NCI-H748 (cell line): ENCODE results near the gene KCTD4.
A peak's percentile ranks its signal among the peaks of the same experiment; 100 is the strongest.
"Not testable (repeated sequence)": the region's sequence is repeated elsewhere in the genome, so short reads cannot be mapped to it uniquely, and the experiment has no call there.

Source experiments
- DNase-seq: peaks from one replicate; lab custom pipeline; 2025; ENCODE audit not compliant: unreplicated experiment; lab: John Stamatoyannopoulos, UW

Gene KCTD4

DNA sequence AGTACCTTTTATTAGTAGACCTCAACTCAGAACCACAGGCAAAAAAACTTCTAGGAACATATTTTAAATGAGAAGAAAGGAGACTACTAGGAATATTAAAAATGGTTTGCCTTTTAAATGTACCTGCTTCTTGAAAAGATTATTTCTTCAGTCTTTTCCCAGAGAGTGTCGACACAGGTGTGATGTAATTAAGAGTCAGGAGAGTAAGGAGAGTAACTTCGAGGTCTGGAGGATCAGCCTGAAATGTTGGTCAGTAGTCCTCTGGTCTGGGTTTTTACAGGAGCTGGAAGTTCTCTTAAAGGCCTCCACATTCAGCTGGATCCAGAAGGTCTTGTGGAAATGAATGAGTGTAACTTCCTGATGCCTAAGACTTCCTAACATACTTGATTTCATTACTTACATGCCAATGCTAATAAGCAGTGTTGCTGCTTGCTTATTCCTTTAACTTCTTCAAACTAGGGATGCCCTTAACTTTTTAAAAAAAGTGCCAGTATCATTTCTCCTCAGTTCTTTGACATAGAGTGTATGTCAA is at the start of gene KCTD4:
Gene KCTD4, minus strand, starts transcription at position 345 of the 532 bp plus-strand sequence. CDS start 6,478 bp downstream, outside the sequence.
- no peak for DNase-seq

- no peak for DNase-seq
These were observed 48.8 kb upstream of the KCTD4 start for GRCh38 chr13:45249662-45250061.

DNA sequence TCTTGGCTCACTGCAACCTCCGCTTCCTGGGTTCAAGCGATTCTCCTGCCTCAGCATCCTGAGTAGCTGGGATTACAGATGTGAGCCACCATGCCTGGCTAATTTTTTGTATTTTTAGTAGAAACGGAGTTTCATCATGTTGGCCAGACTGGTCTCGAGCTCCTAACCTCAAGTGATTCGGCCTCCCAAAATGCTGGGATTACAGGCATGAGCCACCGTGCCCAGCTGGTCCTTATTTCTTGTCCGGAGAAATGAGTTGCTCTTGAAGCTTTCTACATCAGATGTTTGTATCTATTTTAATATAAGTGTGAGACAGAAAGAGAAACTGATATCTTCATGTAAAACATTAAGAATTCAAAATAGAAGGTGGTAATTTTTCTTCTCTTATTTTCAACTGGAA is 43.9 kb upstream of the KCTD4 start:
- not testable (repeated sequence) for DNase-seq

GRCh38 chr13:45243077-45243476 is 42.2 kb upstream of the KCTD4 start:
- DNase-seq, result no peak

DNA sequence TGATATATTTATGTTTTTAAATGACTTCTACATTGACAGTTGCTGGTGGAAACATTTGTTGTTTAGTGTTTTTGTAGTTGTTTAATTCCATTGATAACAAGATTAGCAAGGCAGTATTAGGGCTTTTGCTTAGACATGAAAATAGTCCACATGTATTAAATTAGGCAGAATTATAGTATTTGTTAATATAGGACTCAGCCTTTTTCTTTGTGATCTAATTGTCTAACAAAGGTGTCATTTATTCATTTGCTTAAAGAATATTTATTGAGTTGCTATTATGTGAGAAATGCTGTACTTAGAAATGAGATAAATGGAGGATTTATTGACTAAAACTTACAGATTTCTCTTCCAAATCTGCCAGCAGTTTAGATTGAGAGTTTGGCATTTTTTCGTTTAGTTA is 41.7 kb upstream of the KCTD4 start:
- DNase-seq, result no peak

DNA sequence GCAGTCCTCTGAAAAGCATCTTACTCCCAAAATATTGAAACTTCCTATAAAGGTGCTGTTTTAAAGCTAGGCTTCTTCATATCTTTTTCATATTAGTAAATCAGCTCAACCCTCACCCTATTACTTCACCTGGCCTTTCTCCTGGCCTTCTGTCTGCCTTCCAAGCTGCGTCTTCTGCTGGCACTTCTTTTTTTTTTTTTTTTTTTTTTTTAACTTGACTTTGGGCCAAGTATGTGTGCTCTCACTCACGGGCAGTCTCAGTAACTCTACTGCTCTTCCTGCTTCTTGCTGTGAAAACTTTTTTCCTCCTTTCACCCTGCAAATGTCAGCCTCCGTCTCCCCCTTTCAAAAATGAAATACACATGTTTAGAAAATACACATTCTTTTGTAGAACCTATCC is 41.2 kb upstream of the KCTD4 start:
- DNase-seq, result no peak

- no peak for DNase-seq
These were observed 39.3 kb upstream of the KCTD4 start for GRCh38 chr13:45240143-45240542.

DNA sequence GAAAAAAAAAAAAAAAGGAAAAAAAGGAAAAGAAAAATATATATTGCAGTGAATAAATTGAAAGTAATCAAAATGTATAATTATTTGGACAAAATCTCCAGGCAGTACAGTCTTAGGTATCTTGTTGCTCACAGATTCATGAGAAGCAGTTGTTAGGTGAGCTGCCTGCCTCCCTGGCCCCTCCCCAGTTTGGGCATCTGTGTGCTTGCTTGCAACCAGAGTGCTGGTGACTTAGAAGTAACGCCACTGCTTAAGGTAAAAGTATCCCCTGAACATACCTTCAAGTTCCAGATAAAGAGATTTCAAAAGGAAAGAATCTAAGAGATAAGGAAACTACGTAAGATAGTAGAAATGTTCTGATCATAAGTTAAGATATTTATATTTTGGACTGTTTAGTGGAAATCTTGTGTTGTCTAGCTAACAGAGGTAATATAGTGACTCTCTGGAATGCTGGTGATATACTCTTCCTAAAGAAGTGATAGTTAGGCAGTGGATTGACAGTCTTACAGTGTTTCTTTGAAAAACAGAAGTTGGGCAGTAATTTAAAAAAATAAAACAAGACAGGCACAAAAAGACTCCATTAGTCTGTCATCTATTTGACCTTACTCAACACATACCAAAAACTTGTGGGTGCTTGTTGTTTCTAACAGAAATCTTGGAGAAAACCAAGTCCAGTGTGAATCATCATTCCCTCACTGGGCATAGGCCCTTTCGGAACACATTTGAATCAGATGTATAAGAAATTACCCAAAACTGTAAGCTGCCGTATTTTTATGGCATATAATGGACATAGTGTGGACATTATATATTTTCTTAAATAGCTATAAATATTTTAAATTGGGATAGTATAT is 38.3 kb upstream of the KCTD4 start:
- DNase-seq, result no peak

DNA sequence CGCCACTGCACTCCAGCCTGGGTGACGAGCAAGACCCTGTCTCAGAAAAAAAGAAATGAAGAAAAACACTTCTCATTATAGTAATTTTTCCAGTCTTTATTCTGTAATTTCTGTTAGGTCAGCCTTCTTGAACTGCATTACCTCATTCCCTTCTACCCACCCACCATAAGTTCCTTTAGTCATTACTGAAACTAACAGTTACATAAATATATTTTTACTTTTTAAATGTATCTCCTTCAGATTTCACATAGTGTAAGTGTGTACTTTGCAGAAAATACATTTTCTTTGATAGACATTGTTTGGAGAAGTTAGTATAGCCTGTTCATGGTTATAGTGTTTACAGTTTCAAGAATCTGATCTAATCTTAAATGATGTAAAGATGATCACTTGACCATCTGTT is 31.7 kb upstream of the KCTD4 start:
- DNase-seq, result no peak

DNA sequence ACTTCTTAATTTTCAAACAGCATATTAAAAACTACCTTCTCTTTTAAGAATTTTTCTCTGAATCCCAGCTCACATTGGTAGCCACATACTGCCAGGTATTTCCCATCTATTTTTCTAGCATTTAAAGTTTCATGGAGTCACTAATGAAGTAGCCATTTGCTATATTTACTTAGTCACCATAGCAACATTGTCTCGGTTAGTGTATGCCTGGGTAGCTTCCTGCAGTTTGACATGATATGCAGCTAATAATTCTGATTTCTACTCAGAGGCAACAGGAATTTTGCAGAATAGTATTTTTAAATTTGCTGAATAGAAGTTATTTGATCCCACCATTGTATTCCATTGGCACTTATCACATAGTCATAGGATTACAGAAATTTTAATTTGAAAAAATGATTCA is 30.9 kb upstream of the KCTD4 start:
- peak; percentile 58 for DNase-seq

GRCh38 chr13:45231305-45231704 is 30.5 kb upstream of the KCTD4 start:
- DNase-seq, result peak; percentile 26

GRCh38 chr13:45229172-45229571 is 28.3 kb upstream of the KCTD4 start:
- DNase-seq, result no peak

DNA sequence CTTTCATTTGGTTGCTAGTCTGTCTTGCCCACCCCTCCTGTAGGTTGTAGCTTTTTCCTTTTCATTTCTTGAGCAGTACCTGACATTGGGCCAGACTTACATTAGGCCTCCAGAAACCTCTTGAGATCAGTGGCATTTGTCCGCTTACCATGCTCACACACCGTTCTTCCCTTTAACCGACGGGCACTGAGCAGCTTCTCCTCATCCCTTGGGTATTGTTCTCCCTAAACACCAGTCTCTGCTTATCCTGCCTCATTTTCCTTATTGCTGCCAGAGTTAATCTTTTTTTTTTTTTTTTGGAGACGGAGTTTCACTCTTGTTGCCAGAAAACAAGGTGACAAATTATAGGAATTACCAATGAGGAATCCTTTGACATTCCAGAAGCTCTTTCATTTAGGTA is 27.2 kb upstream of the KCTD4 start:
- DNase-seq, result no peak

DNA sequence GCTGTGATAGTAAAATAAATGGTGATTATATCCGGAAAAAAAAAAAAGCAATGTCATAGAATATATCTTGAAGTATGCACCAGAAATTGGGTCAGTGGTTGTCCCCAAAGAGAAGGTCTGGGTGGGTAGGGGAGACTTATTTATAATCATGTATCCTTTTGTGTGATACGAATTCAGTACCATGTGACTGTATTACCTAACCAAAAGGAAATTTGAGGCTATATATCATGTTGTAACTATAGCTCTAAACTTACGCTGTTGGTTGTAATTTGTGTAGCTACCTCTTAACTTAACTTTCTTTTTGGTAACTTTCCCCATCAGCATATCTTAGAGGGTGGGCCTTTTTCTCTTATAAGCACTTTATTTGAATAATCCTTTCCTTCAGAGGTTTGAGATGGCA is 25.2 kb upstream of the KCTD4 start:
- no peak for DNase-seq

DNA sequence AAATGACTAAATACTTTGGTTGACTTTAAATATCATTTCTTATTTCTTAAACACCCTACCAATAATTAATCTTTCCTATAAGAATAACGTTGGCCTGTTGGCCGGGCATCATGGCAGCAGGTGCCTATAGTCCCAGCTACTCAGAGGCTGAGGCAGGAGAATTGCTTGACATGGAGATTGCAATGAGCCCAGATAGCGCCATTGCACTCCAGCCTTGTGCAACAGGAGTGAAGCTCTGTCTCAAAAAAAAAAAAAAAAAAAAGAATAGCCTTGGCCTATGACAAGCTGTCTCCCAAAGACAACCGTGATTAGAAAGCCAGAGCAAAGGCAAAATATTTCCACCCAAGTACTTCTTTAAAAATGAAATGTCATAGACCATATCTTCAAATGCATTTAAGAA is 24.5 kb upstream of the KCTD4 start:
- no peak for DNase-seq

DNA sequence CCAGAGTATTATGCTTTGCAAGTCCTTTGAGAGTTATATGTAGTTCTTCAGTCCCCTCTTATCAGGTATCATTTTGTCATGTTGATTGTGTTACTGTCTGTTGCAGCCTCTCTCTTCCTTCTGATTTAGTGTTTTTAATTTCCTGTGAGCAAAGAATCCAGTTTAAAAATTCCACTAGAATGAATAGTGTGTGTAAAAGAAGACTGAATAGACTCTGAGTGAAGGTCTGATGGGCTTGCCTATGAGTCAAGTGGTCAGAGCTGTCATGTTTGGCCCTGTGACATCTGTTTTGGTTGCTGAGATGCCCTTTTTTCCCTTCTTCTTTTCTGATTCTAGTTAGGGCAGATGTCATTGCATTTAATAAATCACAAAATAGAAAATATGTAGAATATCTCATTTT is 23.3 kb upstream of the KCTD4 start:
- DNase-seq, result no peak

- no peak for DNase-seq
These were observed 22.1 kb upstream of the KCTD4 start for GRCh38 chr13:45222919-45223318.

DNA sequence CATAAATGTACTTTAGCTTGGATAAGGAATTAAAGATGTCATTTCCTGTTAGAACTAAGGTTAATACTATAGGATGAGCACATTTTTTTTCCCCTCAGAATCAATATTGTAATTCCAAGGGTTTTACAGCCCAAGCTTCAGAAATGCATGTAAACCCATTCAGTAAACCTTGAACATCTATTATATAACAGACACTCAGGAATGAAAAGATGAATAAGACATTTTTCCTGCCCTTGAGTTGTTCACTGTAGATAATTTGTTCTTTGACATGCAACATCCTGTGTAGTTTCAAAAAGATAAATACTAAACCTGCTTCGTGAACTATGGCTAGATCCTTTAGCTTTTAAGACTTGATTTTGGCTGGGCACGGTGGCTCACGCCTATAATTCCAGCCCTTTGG is 21.7 kb upstream of the KCTD4 start:
- no peak for DNase-seq

- no peak for DNase-seq
These were observed 19.6 kb upstream of the KCTD4 start for GRCh38 chr13:45220403-45220802.

DNA sequence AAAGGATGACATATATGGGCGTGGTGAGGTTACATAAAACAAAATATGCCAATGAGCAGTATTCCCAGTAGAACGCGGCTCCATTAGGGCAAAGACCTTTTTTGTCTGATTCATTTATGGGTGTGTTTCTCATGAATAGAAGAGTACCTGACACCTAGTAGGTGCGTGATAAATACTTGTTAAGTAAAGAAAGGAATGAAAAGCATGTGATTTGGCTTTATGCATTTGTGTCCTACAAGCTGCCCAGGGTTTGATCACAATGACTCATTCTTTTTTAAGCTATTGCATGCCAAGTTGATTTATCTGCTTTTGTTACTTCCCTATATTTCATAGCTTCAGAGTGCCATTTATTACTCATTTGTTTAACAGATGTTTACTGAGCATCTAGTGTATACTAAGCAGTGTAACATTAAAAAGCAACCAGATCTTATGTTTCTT is 19.1 kb upstream of the KCTD4 start:
- DNase-seq, result peak; percentile 73

DNA sequence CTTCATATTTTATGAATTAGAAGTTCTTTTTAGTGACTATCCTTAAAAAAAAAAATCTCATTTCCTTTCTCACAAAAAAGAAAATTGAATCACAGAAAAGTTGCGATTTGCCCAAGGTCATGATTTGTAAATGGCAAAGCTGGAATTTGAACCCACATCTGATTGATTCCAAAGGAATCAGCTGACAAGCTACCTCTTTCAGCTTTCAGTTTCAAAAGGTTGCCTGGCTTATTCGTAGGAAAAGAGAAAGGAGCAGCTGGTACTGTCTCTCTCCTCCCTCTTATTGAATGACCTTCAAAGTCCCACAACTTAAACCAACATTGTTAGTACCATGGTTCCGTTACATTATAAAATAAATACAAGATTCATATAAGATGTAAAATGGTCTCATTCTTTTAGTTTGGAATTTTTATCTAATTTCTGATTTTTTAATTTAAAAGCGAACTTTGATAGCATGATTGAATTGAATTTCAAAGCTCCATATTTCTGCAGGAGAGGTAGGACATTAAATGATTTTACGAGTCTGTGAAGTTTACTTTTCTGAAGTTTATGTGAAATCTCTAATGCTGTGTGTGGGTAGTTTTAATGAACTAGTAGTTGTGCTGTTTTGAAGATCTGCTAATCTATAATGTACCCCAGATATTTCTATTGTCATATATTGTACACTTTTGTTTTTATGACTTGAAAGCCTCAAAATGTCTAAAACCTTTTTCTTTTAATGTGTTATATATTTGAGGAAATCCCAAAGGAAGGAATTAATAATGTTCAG is 18.5 kb upstream of the KCTD4 start:
- peak; percentile 7 for DNase-seq

- DNase-seq, result no peak
These were observed 17.8 kb upstream of the KCTD4 start for GRCh38 chr13:45218689-45219088.
